HG02798 (cell line): ENCODE measurements around the gene ASIC2.
A peak's percentile ranks its signal among the peaks of the same experiment; 100 is the strongest.
"Not testable (repeated sequence)": the region's sequence is repeated elsewhere in the genome, so short reads cannot be mapped to it uniquely, and the experiment has no call there.

Experiments used
- ATAC-seq: cut with Tn5 transposase; IDR thresholded peaks from one replicate; pipeline ENCODE4 v1.9.1; 2021; ENCODE audit warnings: mild to moderate bottlenecking; ENCODE audit not compliant: unreplicated experiment, poor library complexity

The ASIC2 gene

DNA sequence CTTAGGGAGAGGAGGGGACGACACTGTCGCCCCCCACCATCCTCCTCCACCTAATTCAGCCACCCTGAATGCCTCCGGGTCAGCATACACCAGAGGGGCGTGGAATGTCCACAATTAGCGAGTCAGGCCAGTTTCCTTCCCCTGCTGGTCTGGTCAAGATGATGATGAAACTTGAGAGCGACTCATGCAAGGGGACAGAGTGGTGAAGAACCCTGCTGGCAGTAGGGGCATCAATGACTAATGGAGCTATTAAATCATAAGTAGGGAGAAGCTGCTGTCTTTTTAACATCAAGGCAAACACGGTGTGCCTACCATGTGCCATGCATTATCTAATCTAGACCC, 294.2 kb downstream of the ASIC2 start:
- ATAC-seq: no peak

DNA sequence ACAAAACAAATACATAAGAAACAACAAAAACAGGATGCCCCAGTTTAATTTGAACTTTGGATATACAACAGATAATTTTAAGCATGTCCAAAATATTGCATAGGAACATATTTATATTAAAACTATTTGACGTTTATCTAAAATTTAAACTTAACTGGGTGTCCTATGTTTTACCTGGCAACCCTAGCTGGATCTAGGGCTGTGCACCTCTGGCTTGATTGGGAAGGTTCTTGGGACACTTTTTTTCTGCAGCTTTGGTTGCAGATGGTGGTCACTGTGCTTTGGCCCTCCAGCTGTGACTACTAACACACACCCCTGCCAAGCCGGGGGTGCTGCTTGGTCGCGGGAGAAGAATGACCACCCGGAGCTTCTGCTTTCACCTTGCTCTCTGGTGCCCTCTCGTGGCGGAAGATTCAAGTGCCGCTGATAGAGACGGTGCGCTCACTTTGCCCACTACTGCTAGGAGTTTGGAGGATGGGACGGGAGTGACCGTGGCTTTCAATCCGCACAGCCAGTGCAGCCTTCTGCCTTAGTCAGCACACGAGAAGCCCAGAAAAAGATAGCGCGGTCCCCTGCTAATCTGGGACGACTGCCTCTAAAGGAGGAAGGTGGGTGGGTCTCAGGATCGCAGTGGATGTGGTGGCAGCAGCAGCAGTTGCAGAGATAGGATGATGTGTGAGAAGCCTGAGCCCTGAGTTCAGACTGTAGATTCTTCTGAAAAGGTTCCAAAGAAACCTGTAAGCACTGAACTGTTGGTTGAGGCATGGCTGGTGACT, 294.8 kb downstream of the ASIC2 start:
- no peak for ATAC-seq

DNA sequence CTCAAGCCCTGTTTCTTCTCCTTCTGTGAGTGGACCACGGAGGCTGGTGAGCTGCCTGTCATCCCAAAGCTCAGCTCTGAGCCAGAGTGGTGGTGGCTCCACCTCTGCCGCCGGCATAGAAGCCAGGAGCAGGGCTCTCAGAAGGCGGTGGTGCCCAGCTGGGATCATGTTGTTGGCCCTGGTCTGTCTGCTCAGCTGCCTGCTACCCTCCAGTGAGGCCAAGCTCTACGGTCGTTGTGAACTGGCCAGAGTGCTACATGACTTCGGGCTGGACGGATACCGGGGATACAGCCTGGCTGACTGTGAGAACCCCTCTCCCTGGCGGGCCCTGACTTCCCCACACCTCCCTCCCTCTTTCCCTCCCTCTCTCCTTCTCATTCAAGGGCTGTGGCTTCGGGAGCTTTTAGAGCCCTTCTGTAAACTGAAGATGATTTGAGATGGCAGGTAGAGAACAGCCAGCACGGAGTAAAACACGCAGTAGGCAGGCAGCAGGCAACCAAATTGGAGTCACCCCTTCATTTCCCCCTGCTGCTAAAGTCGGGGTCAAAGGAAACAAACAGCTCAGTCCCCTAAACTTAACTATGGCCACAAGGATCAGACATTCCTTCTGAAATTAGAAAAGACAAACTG, 297.6 kb downstream of the ASIC2 start:
- no peak for ATAC-seq

DNA sequence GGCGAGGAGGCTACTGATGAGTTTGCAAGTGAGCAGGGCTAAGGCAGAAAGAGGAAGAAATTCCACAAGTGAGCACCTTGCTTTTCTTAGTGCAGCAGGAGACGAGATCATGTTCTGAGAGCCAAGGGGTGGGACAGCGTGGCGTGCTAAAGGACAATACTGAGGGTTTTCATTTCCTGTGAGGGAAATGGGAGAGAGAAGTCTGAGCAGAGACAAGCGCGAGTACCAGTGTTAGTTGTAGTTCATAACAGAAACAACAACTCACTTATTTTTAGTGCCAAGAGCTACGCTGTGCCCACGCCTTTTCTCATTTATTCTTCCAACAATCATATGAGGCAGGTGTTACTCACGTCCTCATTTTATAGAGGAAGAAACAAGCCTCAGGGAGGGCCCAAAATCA, 299.1 kb downstream of the ASIC2 start:
- ATAC-seq: peak; percentile 49

DNA sequence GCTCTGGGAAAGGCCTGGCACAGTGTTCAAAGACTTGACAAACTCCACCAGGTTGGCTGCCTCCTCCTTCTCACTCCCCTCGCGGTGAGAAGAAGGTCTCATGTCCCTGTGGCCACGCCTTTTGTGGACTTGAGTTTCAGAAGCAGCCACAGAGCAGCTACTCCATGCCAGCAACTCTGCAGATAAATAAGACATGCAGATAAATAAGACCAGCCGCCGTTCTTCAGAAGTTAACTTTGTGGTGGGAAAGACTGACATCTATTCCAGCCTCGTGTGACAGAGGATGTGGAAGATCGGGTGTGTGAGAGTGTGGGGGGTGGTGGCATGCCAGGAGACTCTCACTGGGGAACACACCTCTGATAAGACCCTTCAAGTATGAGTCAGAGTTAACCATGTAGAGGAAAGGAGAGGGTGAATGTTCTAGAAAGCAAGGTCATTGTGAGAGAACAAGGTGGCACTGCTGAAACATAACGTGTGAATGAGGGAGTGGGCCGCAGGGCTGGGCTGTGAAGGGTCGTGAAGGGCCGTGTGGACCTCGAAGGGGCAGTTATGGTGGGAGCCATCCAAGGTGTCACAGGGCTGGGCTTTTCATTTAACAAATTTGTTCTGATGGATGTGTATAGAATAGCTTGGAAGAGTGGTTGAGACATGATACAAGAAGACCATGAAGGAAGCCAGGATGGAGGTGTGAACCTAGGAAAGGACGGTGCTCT, 300.6 kb downstream of the ASIC2 start:
- ATAC-seq: no peak

DNA sequence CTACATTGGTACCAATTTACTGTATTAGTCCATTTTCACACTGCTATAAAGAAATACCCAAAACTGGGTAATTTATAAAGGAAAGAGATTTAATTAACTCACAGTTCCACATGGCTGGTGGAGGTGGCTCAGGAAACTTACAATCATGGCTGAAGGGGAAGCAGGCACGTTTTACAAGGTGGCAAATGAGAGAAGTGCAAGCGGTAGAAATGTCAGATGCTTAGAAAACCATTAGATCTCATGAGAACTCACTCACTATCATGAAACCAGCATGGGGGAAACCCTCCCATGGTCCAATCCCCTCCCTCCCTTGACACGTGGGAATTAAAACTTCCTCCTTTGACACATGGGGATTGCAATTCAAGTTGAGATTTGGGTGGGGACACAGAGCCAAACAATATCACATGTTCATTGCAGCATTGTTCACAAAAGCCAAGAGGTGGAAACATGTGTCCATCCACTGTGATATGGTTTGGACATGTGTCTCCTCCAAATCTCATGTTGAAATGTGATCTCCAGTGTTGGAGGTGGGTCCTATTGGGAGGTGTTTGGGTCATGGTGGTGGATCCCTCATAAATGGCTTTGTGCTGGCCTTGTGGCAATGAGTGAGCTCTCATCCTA, 304.5 kb downstream of the ASIC2 start:
- ATAC-seq: no peak

DNA sequence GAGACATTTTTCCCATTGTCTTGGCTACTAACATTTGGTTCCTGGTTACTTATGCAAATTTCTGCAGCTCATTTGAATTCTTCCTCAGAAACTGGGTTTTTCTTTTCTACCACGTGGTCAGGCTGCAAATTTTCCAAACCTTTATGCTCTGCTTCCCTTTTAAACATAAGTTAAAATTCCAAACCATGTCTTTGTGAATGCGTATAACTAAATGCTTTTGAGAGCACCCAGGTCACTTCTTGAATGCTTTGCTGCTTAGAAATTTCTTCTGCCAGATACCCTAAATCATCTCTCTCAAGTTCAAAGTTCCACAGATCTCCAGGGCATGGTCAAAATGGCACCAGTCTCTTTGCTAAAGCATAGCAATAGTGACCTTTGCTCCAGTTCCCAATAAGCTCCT, 305.2 kb downstream of the ASIC2 start:
- ATAC-seq: not testable (repeated sequence)

DNA sequence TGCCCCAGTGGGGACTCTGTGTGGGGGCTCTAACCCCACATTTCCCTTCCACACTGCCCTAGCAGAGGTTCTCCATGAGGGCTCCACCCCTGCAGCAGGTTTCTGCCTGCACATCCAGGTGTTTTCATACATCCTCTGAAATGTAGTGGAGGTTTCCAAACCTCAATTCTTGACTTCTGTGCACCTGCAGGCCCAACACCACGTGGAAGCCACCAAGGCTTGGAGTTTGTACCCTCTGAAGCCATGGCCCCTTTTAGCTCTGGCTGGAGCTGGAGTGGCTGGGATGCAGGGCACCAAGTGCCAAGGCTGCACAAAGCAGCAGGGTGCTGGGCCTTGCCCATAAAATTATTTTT, 305.7 kb downstream of the ASIC2 start:
- ATAC-seq: not testable (repeated sequence)

DNA sequence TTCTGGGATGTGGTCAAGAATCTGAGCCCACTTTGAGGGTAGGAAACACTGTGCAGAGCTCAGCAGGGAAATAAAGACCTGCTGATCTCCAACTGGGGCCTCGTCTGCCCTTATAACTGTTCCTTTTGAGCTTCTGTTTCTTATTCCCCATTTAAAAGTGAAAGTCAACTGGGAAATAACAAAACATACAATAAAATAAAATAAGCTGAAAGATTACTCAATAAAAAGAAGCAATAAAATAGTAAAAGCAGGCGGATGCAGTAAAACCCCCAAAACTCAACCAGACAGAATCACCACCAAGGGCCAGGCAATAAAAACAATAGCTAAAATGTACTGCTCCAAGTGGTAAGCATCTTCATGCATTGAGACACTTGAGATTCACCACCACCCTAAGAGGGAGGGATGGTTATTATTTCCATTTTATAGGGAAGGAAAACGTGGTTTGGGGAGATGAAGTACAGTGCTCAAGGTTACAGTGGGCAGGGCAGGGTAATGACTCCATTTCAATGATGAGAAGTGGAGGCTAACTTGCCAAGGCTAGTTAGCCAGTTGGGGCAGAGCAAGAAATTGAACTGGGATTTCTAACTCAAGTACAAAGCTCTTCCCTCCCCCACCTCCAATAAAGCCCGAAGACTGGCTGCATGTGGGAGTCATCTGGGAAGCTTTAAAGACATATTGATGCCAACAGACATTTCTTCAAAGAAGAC, 307.9 kb downstream of the ASIC2 start:
- ATAC-seq: no peak

DNA sequence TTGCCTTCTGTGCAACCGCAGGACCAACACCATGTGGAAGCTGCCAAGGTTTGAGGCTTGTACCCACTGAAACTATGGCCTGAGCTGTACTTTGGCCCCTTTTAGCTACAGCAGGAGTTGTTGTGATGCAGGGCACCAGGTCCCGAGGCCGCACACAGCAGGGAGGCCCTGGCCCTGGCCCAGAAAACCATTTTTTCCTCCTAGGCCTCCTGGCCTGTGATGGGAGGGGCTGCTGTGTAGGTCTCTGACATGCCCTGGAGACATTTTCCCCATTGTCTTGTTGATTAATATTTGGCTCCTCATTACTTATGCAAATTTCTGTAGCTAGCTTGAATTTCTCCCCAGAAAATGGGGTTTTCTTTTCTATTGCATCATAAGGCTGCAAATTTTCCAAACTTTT, 311.5 kb downstream of the ASIC2 start:
- not testable (repeated sequence) for ATAC-seq

DNA sequence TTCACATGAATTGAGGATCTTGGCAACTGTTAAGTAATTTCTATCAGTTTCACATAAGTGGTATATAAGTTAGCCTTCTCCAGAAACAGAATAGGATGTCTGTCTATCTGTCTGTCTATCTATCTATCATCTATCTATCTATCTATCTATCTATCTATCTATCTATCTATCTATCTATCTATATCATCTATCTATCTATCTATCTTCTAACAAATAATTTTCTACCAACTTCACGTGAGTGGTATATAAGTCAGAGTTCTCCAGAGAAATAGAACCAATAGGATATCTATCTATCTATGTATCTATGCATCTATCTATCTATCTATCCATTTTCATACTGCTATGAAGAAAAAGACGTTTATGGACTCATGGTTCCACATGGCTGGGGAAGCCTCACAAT, 312.9 kb downstream of the ASIC2 start:
- ATAC-seq: no peak

DNA sequence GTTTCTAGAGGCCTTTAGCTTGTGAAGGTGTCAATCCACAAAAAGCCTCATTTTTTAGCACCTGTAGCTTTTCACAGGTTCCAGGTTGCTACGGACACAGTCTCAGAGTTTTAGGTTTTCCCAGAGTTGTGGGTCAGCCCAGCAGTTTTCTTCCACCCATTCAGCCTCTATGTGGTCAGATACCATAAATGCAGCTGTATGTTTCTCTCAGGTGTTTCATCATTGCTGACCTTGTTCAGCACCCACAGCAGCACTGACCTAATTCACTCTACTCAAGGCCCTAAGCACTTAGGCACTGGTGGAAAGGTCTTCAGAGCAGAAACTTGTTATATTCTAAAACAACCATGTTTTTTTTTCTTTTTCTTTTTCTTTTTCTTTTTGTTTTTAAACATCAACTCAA, 316.5 kb downstream of the ASIC2 start:
- no peak for ATAC-seq

DNA sequence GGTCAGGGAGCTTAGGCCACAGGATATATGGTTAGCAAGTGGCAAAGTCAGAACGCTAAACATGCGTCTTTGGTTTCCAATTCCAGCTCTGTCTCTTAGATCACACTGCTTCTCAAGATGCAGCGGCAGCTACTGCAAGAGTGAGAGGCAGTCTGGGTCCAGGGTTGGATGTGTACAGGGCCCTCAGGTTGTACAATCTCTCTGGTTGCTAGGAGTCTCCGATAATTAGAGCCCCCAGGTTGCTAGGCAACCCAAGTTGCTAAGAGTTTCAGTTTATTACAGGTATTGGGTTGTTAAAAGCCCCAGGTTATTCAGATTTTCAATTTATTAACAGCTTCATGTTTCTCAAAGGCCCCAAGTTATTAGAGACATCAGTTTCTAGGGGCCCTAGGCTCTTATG, 317.0 kb downstream of the ASIC2 start:
- no peak for ATAC-seq

DNA sequence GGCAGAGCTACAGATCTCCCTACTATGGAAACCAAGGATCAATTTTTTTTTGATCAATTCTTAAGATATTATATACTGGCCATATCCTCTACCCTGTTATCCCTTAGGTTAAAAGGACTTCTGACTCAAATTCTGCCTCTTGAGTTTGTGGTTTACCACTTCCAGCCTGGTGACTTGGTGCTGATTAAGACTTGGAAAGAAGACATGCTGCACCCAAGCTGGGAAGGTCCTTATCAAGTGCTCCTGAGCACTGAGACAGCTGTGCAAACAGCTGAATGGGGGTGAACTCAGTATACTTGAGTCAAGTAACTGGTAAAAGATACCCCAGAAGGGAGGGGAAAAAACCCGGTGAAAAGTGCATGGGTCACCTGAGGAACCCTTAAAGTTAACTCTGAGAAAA, 321.9 kb downstream of the ASIC2 start:
- peak; percentile 68 for ATAC-seq

DNA sequence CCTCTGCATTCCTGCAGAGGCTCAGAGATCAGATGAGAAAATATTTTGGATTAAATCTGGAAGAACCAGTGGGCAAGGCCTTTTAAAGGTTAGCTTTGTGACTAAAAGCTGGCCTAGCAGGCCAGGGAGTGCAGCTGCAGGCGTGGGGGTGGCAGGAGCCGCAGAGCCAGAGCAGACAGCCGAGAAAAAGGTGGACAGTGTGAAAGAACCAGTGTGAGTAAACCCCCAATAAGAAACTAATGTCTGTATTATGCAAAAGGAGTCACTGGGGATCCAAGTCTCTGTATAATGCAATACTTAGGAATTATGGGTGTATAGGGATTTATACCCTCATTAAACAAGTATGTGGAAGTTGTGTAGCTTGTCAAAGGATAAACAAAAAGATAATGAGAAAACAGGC, 322.8 kb downstream of the ASIC2 start:
- peak; percentile 81 for ATAC-seq

DNA sequence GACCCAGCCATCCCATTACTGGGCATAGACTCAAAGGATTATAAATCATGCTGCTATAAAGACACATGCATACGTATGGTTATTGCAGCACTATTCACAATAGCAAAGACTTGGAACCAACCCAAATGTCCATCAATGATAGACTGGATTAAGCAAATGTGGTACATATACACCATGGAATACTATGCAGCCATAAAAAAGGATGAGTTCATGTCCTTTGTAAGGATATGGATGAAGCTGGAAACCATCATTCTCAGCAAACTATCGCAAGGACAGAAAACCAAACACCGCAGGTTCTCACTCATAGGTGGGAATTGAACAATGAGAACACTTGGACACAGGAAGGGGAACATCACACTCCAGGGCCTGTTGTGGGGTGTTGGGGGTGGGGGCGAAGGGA, 323.9 kb downstream of the ASIC2 start:
- not testable (repeated sequence) for ATAC-seq

DNA sequence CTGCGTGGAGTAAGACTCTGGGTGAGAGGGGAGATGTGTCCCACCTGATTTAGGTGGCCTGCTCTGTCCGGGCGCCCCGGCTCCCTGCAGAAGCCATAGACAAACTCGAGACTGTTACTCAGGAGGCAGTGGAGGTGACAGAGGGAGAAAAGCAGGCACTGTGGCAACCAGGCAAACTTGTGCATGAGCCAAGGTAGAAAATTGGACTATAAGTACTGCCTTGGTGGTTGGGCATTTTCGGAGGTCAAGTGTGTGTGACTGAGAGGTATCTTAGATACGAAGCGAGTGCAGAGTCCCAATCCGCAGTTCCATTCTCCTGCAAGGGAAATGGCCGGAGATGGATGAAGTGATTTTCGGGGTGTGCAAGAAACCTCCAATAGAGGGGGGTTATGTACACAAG, 328.6 kb downstream of the ASIC2 start:
- no peak for ATAC-seq
